OCI-LY7 (cell line): ENCODE measurements around the gene POSTN.

ENCODE experiments used
- EZH2phosphoT487 ChIP-seq: fragments of 200-600 bp; sonication (generic); IDR thresholded peaks from 2 replicates; pipeline ENCODE4 v1.6.1; 2018; ENCODE audit warnings: low read depth, borderline replicate concordance, mild to moderate bottlenecking, mixed run types, antibody characterized with exemption, low read length, moderate library complexity, mixed read lengths
- TF ChIP-seq, protein P1 (sequence below): fragments of 200-600 bp; sonication (generic); conservative IDR thresholded peaks from 2 replicates; pipeline ENCODE4 v1.5.1; 2014; ENCODE audit warnings: mild to moderate bottlenecking, antibody characterized with exemption, low read length, moderate library complexity, mixed read lengths

DNA sequence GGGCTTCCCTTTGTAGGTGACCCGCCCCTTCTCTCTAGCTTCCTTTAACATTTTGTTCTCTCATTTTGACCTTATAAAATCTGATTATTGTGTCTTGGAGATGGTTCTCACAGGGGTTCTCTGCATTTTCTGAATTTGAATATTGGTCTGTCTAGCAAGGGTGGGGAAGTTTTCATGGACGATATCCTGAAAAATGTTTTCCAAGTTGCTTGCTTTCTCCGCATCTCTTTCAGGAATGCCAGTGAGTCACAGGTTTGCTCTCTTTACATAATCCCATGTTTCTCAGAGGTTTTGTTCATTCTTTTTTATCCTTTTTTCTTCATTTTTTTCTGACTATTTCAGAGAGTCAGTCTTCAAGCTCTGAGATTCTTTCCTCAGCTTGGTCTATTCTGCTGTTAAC, 53.6 kb downstream of the POSTN start:
- TF ChIP-seq, protein P1, sequence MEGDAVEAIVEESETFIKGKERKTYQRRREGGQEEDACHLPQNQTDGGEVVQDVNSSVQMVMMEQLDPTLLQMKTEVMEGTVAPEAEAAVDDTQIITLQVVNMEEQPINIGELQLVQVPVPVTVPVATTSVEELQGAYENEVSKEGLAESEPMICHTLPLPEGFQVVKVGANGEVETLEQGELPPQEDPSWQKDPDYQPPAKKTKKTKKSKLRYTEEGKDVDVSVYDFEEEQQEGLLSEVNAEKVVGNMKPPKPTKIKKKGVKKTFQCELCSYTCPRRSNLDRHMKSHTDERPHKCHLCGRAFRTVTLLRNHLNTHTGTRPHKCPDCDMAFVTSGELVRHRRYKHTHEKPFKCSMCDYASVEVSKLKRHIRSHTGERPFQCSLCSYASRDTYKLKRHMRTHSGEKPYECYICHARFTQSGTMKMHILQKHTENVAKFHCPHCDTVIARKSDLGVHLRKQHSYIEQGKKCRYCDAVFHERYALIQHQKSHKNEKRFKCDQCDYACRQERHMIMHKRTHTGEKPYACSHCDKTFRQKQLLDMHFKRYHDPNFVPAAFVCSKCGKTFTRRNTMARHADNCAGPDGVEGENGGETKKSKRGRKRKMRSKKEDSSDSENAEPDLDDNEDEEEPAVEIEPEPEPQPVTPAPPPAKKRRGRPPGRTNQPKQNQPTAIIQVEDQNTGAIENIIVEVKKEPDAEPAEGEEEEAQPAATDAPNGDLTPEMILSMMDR, result no peak
- no peak for TF ChIP-seq EZH2phosphoT487
